OCI-LY3 (cell line): ENCODE results near the gene SMO.

Source experiments
- H2AFZ ChIP-seq: fragments of 200-600, 300-600 bp; shearing (Covaris generic); 2 replicates; pipeline ENCODE4 v1.6.0; 2014; ENCODE audit warnings: antibody characterized with exemption, low read depth, low read length
- H3K27ac ChIP-seq: fragments of 200-600, 300-600 bp; sonication (generic); 2 replicates; pipeline ENCODE4 v1.5.1; 2014; ENCODE audit warnings: mild to moderate bottlenecking, low read length, moderate library complexity, mixed read lengths
- H3K27me3 ChIP-seq: fragments of 200-600, 300-600 bp; sonication (generic); 2 replicates; pipeline ENCODE4 v1.6.1; 2014; ENCODE audit warnings: low read depth, low read length, mixed read lengths
- H3K36me3 ChIP-seq: fragments of 200-600, 300-600 bp; sonication (generic); replicated peaks from 2 replicates; pipeline ENCODE3; 2014; ENCODE audit warnings: low read depth, low read length, mixed read lengths
- H3K4me1 ChIP-seq: fragments of 300-600, 200-600 bp; sonication (generic); 2 replicates; pipeline ENCODE4 v1.6.1; 2014; ENCODE audit warnings: low read length, mixed read lengths
- H3K4me2 ChIP-seq: fragments of 200-600, 300-600 bp; sonication (generic); 2 replicates; pipeline ENCODE4 v1.6.1; 2014; ENCODE audit warnings: low read length, mixed read lengths
- H3K4me3 ChIP-seq: fragments of 300-600, 200-600 bp; sonication (generic); 2 replicates; pipeline ENCODE4 v1.5.1; 2014; ENCODE audit warnings: antibody characterized with exemption, mild to moderate bottlenecking, low read length, moderate library complexity
- H3K79me2 ChIP-seq: fragments of 300-600, 200-600 bp; shearing (Covaris generic); 2 replicates; pipeline ENCODE4 v1.6.1; 2014; ENCODE audit warnings: mild to moderate bottlenecking, low read length, mixed read lengths
- H3K9ac ChIP-seq: fragments of 300-600, 200-600 bp; shearing (Covaris generic); 2 replicates; pipeline ENCODE4 v1.6.0; 2014; ENCODE audit warnings: mild to moderate bottlenecking, low read length, moderate library complexity
- H3K9me3 ChIP-seq: fragments of 200-600, 300-600 bp; shearing (Covaris generic); 2 replicates; pipeline ENCODE4 v1.6.1; 2014; ENCODE audit warnings: low read length, mixed read lengths; ENCODE audit not compliant: insufficient read depth
- H4K20me1 ChIP-seq: fragments of 200-600, 300-600 bp; sonication (generic); 2 replicates; pipeline ENCODE4 v1.6.1; 2016; ENCODE audit warnings: low read length, mixed read lengths; ENCODE audit not compliant: insufficient read depth
- EZH2phosphoT487 ChIP-seq: fragments of 200-600 bp; shearing (Covaris generic); IDR thresholded peaks from 2 replicates; pipeline ENCODE4 v1.6.1; 2018; ENCODE audit warnings: antibody characterized with exemption, mixed run types, low read depth
- TF ChIP-seq, protein P1 (sequence below): fragments of 200-600, 300-600 bp; sonication (generic); IDR thresholded peaks from 2 replicates; pipeline ENCODE4 v1.5.1; 2014; ENCODE audit warnings: antibody characterized with exemption, low read length, low read depth

SMO gene

DNA sequence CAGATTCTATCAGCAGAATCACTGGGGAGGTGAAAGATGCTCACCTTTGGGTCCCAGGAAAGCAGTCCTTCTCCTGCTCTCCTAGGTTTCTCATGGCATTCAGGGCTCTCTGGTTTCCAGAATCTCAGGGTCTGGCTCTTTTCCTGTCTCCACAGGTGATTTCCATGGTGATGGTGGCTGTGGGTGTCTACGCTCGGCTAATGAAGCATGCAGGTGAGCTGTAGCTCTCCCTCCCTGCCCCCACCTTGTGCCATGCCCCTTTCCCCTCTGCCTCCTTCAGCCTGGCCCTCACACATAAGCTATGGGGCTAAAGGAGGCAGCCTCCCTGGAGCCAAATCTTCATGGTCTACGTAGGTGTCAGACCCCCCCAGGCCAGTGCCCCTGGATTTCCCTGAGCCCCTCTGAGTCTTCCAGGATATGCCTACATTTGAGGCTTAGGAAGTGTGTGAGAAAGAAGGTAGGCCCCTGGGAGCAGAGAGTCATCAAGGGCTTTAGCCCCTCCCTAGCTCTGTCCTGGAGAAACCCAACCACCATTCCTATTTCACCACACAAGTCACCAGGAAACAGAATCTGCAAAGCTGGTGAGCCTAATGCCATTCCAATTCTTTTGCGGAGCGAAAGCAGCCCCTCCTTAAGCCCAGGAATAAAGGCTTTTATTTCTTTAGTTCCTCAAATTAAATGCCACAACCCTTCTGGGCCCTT is 26.8 kb upstream of the SMO start:
- TF ChIP-seq, protein P1, sequence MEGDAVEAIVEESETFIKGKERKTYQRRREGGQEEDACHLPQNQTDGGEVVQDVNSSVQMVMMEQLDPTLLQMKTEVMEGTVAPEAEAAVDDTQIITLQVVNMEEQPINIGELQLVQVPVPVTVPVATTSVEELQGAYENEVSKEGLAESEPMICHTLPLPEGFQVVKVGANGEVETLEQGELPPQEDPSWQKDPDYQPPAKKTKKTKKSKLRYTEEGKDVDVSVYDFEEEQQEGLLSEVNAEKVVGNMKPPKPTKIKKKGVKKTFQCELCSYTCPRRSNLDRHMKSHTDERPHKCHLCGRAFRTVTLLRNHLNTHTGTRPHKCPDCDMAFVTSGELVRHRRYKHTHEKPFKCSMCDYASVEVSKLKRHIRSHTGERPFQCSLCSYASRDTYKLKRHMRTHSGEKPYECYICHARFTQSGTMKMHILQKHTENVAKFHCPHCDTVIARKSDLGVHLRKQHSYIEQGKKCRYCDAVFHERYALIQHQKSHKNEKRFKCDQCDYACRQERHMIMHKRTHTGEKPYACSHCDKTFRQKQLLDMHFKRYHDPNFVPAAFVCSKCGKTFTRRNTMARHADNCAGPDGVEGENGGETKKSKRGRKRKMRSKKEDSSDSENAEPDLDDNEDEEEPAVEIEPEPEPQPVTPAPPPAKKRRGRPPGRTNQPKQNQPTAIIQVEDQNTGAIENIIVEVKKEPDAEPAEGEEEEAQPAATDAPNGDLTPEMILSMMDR: no peak
- TF ChIP-seq EZH2phosphoT487: no peak
- Histone ChIP-seq H3K27me3 (no peaks in the 10 kb centered on the region), H3K4me2 (peak overlapping the region; percentile 4; the same call in 1 of the 2 replicates), H3K9ac (no peak overlapping the region), H4K20me1 (peaks cover 58% of the 10 kb centered on the region), H2AFZ (no peak overlapping the region), H3K4me3 (no peak overlapping the region), H3K79me2 (peaks cover 71% of the 10 kb centered on the region), H3K27ac (peak overlapping the region; percentile 94), H3K9me3 (no peaks in the 10 kb centered on the region), H3K4me1 (peaks cover 73% of the 10 kb centered on the region), H3K36me3 (peaks cover 61% of the 10 kb centered on the region)

DNA sequence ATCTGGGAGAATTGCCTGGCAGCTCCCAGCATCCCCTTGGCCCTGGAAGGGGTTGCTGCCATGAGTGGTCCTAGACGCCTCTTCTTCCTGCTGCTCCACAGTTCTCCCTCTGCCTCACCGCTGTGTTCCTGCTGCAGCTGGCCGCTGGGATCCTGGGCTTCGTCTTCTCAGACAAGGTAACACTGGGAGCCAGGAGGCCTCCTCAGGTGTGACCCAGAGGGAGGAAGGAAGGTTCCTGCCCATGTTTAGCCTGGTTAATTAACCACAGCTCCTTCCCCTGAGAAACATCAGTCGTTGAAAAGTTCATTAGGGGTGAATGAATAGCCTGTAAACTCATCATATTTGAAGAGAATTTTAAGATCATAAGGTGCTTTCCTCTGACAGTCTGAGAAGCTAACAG is 25.7 kb upstream of the SMO start:
- Histone ChIP-seq H3K4me3 (no peak overlapping the region), H3K27me3 (no peaks in the 10 kb centered on the region), H3K9me3 (no peaks in the 10 kb centered on the region), H3K9ac (peak overlapping the region; percentile 27; the same call in 1 of the 2 replicates), H3K4me2 (peak overlapping the region; percentile 38), H3K27ac (peak overlapping the region; percentile 94), H3K79me2 (peaks cover 60% of the 10 kb centered on the region), H2AFZ (no peak overlapping the region), H3K36me3 (peaks cover 60% of the 10 kb centered on the region), H4K20me1 (peaks cover 49% of the 10 kb centered on the region), H3K4me1 (peaks cover 84% of the 10 kb centered on the region)
- TF ChIP-seq EZH2phosphoT487: no peak
- TF ChIP-seq, protein P1: no peak

DNA sequence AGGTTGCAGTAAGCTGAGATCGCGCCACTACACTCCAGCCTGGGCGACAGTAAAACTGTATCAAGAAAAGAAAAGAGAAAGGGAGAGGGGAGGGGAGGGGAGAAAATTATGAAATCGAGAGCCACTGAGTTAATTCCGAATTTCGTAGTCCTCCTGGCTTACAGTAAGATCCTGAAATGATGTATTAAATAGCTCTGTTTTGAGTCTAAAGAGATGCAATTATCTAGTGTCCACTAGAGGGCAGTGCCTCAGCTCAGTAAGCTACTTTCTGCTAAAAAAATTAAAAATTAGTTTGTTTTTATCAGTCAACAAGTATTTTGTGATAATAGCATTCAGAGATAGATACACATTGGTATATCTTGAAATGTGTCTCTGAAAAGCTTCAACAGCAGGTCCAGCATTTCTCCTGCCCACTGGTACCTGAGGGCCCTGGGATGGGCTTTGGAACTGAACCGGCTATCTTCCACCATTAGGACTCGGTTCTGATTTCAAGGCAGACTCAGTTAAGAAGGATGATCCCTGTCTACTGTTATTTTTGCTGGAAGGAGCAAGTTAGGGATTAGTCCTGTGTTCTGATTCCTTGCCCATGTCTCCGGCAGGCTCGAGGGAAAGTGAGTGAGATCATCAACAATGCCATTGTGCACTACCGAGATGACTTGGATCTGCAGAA is 24.4 kb upstream of the SMO start:
- Histone ChIP-seq H3K4me3 (no peak overlapping the region), H3K4me2 (peak overlapping the region; percentile 38), H3K9ac (peak overlapping the region; percentile 12; the same call in 1 of the 2 replicates), H3K9me3 (no peaks in the 10 kb centered on the region), H3K36me3 (peaks cover 65% of the 10 kb centered on the region), H3K4me1 (peaks cover 96% of the 10 kb centered on the region), H2AFZ (no peak overlapping the region), H3K79me2 (peaks cover 49% of the 10 kb centered on the region), H3K27me3 (no peaks in the 10 kb centered on the region), H3K27ac (peak overlapping the region; percentile 94), H4K20me1 (peaks cover 39% of the 10 kb centered on the region)
- TF ChIP-seq EZH2phosphoT487: no peak
- TF ChIP-seq, protein P1: peak; percentile 84

DNA sequence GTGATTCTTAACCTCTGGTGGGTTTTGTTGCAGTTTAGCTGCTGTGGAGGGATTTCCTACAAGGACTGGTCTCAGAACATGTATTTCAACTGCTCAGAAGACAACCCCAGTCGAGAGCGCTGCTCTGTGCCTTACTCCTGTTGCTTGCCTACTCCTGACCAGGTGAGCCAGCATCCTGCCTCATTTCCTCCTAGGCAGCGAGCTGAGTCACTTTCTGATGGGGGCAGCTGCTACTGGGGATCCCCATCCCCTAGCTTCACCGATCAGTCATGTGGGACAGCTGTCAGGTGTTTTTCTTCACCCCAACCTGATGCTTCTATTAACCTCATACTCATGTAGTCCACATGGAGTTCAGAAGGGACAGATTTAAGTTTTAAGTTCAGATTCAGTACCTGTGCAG is 21.7 kb upstream of the SMO start:
- peak overlapping the region; percentile 94 for H3K27ac ChIP-seq
- H3K9me3 ChIP-seq: no peaks in the 10 kb centered on the region
- no peaks in the 10 kb centered on the region for H3K27me3 ChIP-seq
- H3K79me2 ChIP-seq: peaks cover 30% of the 10 kb centered on the region
- peaks cover 95% of the 10 kb centered on the region for H3K4me1 ChIP-seq
- H3K9ac ChIP-seq: peak overlapping the region; percentile 56; the same call in 1 of the 2 replicates
- no peak overlapping the region for H2AFZ ChIP-seq
- TF ChIP-seq, protein P1: no peak
- TF ChIP-seq EZH2phosphoT487: no peak
- peak overlapping the region; percentile 72 for H3K4me2 ChIP-seq
- H4K20me1 ChIP-seq: peaks cover 12% of the 10 kb centered on the region
- H3K4me3 ChIP-seq: peak overlapping the region; percentile 15; the same call in 1 of the 2 replicates
- peaks cover 64% of the 10 kb centered on the region for H3K36me3 ChIP-seq
